HCT116 (cell line): ENCODE results near the gene OR51V1.

Experiments
- CBX3 ChIP-seq: IDR thresholded peaks from 2 replicates; pipeline ENCODE4 v1.6.1; 2012; ENCODE audit warnings: low read depth
- CTCF ChIP-seq, 3 experiments: fragments of 200-600 bp in 1 of 3; sonication (generic) in 1 of 3; IDR thresholded peaks in 2 of 3; conservative IDR thresholded peaks in 1 of 3; 2 replicates each; pipeline ENCODE4 v1.5.1; 2012 to 2017; ENCODE audit warnings: low read depth in 2 of 3, low read length in 2 of 3, antibody characterized with exemption in 1 of 3, borderline replicate concordance in 1 of 3, control low read depth in 1 of 3, mild to moderate bottlenecking in 1 of 3, mixed read lengths in 1 of 3, mixed run types in 1 of 3, moderate library complexity in 1 of 3; ENCODE audit not compliant: insufficient read depth in 1 of 3
- EZH2 ChIP-seq: fragments of 200-600 bp; sonication (generic); IDR thresholded peaks from 2 replicates; pipeline ENCODE4 v1.6.1; 2017; ENCODE audit warnings: antibody characterized with exemption, mixed run types
- MAX ChIP-seq: IDR thresholded peaks from 2 replicates; pipeline ENCODE4 v1.6.1; 2012
- POLR2A ChIP-seq: IDR thresholded peaks from 2 replicates; pipeline ENCODE4 v1.7.0; 2011; ENCODE audit warnings: borderline replicate concordance; ENCODE audit not compliant: insufficient read depth, insufficient read length; ENCODE audit errors: extremely low read depth
- POLR2AphosphoS5 ChIP-seq: IDR thresholded peaks from 2 replicates; pipeline ENCODE4 v1.6.1; 2011; ENCODE audit warnings: mild to moderate bottlenecking, low read depth, low read length, moderate library complexity
- RAD21 ChIP-seq: IDR thresholded peaks from 2 replicates; pipeline ENCODE4 v1.6.1; 2012; ENCODE audit warnings: low read depth, mild to moderate bottlenecking
- REST ChIP-seq: IDR thresholded peaks from 2 replicates; pipeline ENCODE4 v1.6.1; 2012; ENCODE audit warnings: low read depth
- SIN3A ChIP-seq: IDR thresholded peaks from 2 replicates; pipeline ENCODE4 v1.6.1; 2012; ENCODE audit warnings: low read depth
- SP1 ChIP-seq: IDR thresholded peaks from 2 replicates; pipeline ENCODE4 v1.6.1; 2012; ENCODE audit warnings: low read depth
- SRF ChIP-seq: IDR thresholded peaks from 2 replicates; pipeline ENCODE4 v1.6.1; 2012; ENCODE audit warnings: low read depth
- TCF7L2 ChIP-seq: IDR thresholded peaks from 2 replicates; pipeline ENCODE4 v1.7.0; 2011; ENCODE audit warnings: borderline replicate concordance, inconsistent platforms; ENCODE audit not compliant: insufficient read depth, insufficient read length; ENCODE audit errors: extremely low read depth
- ZNF274 ChIP-seq: fragments of 200-500 bp; sonication (Bioruptor generic); IDR thresholded peaks from 2 replicates; pipeline ENCODE4 v1.6.1; 2014; ENCODE audit warnings: mild to moderate bottlenecking, low read depth, low read length, inconsistent platforms

- TF ChIP-seq POLR2A (no peak), POLR2AphosphoS5 (no peak), MAX (no peak), CTCF (IDR thresholded peaks at IDR 0.05 in 2 of 3, conservative IDR thresholded peaks at IDR 0.05 in 1 of 3; ENCODE audit: borderline replicate concordance in 1 of 3, insufficient read depth in 1 of 3, low read depth in 2 of 3, low read length in 2 of 3) (no peak), EZH2 (no peak), SP1 (no peak), TCF7L2 (no peak), REST (no peak), ZNF274 (no peak), SRF (no peak), RAD21 (no peak), SIN3A (no peak), CBX3 (no peak)
These were observed 36.9 kb upstream of the OR51V1 start for GRCh38 chr11:5237420-5237819.
